Fibroblast of skin of right biceps (primary cell): ENCODE data around the gene CDK17.
"Not testable (repeated sequence)": the region's sequence is repeated elsewhere in the genome, so short reads cannot be mapped to it uniquely, and the experiment has no call there.

Experiments used
- DNase-seq: peaks from one replicate; pipeline ENCODE4 v3.0.0-alpha.2; 2013

The CDK17 gene

GRCh38 chr12:96417688-96418087 lies 17.4 kb upstream of the CDK17 start:
- not testable (repeated sequence) for DNase-seq

- DNase-seq, result peak; percentile 94
Measured at GRCh38 chr12:96416033-96416799, 16.0 kb upstream of the CDK17 start.

- DNase-seq, result no peak
Measured at GRCh38 chr12:96414637-96415036, 14.4 kb upstream of the CDK17 start.

- DNase-seq, result no peak
Measured at GRCh38 chr12:96412431-96412830, 12.2 kb upstream of the CDK17 start.

- DNase-seq, result no peak
Measured at GRCh38 chr12:96409731-96410130, 9.5 kb upstream of the CDK17 start.

DNA sequence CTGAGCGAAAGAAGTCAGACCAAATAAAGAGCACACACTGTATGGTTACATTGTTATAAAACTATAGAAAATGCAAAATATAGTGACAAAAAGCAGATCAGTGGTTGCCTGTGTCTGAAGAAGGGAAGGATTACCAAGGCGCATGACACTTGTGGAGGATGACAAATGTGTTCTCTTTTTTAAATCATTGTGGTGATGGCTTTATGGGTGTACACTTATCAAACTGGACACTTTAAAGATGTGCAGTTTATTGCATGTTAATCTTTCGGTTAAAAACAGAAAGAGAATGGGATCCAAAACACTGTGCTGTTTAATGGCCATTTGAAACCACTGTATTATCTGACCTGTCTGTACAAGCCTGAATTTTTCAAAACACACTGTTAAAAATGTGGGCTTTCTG lies 8.8 kb upstream of the CDK17 start:
- DNase-seq, result no peak

- not testable (repeated sequence) for DNase-seq
Measured at GRCh38 chr12:96407429-96408097, 7.3 kb upstream of the CDK17 start.

DNA sequence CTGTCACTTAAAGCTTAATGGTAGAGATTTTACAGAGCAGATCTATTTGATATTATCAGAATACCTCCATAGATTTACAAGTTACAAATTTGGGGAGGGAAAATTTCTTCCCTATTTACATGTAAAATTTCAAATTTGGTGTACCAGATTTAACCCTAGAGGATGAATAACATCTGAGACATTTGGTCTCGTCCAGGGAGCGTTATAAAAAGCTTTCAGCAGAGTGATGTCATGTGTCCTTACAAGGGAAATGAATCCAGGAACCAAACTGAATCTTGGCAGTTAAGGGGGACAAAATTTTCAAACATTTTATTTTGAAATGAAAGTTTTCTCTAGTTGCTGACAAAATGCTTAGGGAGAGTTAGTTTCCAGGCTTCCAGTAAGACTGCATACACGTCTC lies 4.5 kb upstream of the CDK17 start:
- no peak for DNase-seq

GRCh38 chr12:96403870-96404269 lies 3.6 kb upstream of the CDK17 start:
- no peak for DNase-seq

- not testable (repeated sequence) for DNase-seq
Measured at GRCh38 chr12:96402522-96402921, 2.3 kb upstream of the CDK17 start.

- DNase-seq, result no peak
Measured at GRCh38 chr12:96402061-96402460, 1.8 kb upstream of the CDK17 start.

- DNase-seq, result peak; percentile 73
Measured at GRCh38 chr12:96401076-96401871, 1.0 kb upstream of the CDK17 start.

GRCh38 chr12:96400631-96401075 lies 414 bp upstream of the CDK17 start:
- DNase-seq, result no peak

DNA sequence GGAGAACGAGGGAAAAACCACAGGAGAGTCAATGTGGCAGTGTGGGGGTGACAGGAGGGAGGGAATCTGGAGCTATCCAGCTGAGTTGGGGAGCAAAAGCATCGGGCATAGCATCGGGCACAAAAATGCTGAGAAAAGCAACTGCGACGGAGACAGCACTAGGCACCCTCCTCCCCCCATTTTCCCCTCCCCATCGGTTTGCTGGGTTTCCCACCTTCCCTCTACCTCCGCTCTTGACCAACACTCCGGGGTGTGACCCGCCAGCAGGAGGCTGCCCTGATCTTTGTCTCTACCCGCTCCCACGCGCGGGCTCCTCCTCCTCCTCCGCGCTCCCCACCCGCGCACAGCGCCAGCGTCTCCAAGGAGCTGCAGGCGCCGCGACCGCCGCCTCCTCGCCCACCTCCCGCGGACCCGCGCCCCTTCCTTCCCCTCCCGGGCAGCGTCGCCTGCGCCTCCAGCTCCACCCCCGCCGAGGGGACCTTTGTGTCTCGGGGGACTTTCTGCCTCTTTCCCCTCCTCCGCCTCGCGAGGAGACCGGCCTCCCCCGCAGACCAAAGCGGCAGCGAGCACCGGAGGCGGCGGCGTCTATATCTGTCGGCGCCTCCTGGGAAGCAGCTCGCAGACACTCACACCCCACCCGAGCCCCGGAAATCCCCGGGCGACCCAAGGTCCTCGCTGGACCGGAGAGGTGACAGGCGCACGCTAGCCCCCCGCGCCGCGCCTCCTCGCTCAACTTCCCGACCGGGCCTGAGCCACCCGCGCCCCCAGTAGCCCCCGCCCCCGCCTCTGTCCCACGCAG lies 920 bp downstream of the CDK17 start:
- DNase-seq, result peak; percentile 52

DNA sequence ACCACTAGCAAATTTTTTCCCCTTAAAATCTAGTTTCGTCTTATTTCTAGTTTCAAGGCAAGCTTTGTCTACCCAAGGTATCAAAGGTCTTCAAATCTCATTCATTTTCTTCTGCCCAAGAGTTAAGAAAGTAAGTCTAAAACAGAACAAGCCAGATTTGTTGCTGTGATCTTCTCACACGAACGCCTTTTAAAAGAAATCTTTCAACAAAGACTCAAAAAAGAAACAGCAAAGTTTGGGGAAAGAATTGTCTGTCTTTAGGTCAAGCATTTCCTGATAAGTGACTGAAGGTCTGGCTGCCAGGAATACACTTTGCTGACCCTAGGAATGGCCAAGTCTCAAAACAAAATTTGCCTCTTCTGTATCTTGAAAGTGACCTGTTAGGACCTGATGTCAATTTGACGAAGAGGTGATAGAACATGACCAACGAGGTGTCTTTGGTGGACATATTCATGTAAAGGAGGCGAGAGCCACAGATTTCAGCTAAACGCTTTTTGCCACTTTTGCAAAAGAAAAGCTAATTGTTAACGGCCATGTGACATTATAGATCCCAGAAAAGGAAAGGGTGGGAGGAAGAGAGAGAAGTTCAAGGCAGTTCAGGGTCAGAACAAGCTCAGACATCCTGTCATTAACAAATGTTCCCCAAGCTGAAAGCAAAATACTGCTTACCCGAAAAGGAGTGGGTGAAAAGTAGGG lies 1.7 kb downstream of the CDK17 start:
- no peak for DNase-seq

GRCh38 chr12:96397756-96398423 lies 2.3 kb downstream of the CDK17 start:
- peak; percentile 62 for DNase-seq

- no peak for DNase-seq
Measured at GRCh38 chr12:96396914-96397313, 3.3 kb downstream of the CDK17 start.

DNA sequence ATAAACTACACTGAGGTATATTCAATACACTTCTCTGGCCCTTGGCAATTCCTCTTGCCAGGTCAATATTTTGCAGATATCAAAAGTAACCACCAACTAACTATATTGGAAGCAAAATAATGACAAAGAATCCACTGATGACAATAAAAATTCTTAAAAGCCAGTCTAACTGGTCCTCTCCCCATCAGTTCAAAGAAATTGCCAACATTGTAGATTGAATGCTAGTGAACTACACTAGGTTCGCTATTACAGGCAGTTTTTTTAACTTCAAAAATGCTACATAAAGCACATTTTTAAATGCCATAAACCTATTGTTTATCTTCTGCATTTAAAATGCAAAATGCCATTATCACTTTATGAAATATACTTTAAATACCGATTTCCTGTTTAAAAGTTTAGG lies 4.0 kb downstream of the CDK17 start:
- no peak for DNase-seq

DNA sequence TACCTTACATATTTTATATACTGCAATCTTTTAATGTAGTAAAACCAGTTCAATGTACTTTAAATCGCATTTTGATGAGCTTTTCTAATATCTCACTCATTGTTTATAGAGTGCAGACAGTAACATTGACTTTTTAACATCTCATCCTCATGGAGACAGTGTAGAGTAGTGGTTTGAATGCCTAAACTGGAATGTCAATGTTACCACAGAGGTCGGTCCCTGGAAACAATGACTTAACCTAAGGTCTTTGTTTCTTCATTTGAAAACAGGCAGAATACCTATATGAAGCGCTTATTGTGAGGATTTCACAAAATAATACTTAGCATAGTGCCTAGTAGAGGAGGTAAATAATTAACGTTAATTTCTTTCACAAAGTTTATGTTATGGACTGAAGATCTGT lies 5.0 kb downstream of the CDK17 start:
- DNase-seq, result no peak

GRCh38 chr12:96393229-96393628 lies 7.0 kb downstream of the CDK17 start:
- DNase-seq, result not testable (repeated sequence)

GRCh38 chr12:96392397-96392796 lies 7.8 kb downstream of the CDK17 start:
- DNase-seq, result no peak

DNA sequence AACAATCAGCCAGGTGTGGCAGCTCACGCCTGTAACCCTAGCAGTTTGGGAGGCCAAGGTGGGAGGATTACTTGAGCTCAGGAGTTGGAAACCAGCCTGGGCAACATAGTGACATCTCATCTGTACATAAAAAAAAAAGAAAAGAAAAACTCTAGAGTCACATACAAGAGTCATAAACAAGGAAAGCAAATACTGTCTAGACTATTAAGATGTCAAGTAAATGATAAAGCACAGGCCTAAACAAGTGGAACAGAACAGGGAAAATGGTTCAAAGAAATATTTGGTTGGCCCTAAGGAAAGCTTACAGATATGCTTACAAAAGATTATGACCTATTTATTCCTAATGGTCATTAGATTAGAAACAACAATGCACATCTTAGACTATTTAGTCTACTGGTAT lies 12.3 kb downstream of the CDK17 start:
- DNase-seq, result no peak
